Right hindlimb (tissue), 1 donor: ENCODE data around the gene GAS7.
"Not testable (repeated sequence)": the region's sequence is repeated elsewhere in the genome, so short reads cannot be mapped to it uniquely, and the experiment has no call there.

Experiments
- DNase-seq: peaks from one replicate; pipeline ENCODE4 v3.0.0-alpha.2; 2018

The GAS7 gene

DNA sequence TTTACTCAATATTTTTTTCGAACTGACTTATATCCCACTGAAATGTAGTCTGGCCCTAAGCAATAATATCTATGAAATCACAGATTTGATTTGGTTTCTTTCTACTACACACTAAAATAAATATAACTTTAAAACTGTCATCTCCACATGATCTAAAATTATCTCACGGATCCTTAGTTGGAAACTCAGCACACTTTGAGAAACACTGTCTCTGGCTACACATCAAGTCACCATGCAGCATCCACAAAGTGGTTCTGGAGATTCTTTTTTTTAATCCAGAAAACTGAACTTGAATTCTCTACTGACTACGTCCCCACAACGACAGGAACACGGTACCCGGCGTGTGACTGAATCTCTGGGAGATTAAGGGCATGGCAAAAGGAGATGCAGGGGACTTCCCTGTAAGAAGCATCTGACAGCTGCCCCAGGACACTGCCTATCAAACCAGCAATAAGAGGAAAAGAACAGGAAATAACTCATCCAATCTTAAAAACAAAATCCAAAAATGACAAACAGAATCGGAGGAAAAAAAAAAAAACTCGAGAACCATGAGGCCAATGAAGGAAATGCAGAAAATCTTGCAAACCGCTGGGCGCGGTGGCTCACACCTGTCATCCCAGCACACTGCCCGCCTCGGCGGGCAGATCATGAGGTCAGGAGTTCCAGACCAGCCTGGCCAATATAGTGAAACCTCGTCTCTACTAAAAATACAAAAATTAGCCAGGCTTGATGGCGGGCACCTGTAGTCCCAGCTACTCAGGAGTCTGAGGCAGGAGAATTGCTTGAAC is 152.3 kb downstream of the GAS7 start:
- DNase-seq = no peak

DNA sequence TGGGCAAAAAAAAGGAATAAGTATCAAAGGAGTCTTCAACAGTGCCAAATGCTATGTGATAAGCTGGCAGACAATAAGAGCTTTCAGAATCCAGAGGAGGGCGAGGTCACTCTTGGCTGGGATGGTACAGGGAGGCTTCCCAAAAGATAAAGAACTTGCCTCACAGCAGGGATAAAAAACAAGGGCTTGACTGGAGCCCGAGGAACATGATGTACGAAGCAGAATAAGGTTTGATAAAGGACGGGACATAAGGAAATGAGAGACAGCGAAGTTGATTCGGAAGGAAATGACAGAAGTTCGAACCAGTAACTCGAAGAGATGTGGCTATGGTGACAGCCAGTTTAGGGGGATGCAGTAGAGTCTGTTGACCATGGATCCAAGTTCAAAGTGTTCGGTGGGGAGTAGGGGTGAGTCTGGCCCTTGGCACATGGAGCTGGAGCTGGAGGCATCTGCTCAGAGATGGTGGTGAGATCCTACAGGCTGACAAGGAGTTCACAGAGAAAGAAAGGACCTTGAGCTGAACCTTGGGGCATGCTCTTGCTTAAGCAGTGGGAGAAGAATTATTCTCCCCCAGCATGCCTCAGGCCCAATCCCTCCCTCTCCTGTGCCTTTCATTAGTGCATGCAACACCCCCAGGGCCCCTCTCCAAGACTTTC is 155.7 kb downstream of the GAS7 start:
- no peak for DNase-seq

DNA sequence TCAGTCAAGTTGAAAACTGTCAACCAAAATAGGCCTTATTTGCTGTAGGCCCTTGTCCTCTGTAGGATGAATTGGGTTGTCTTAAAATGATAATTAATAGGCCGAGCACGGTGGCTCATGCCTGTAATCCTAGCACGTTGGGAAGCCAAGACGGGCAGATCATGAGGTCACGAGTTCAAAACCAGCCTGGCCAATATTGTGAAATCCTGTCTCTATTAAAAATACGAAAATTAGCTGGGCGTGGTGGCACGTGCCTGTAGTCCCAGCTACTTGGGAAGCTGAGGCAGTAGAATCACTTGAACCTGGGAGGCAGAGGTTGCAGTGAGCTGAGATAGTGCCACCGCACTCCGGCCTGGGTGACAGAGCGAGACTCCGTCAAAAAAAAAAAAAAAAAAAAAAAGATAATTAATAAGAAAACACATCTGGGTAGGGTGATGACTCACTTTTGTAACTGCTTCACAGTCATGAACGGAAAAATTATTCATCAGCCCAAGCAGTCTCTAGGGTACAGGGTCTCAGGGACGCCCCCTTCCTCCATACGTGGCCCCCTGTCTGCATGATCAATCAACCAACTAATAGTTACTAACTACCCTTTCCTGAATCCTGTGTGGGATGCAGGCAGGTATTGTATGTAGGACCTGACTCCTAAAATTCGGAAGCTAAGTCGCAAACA is 156.4 kb downstream of the GAS7 start:
- DNase-seq = no peak

DNA sequence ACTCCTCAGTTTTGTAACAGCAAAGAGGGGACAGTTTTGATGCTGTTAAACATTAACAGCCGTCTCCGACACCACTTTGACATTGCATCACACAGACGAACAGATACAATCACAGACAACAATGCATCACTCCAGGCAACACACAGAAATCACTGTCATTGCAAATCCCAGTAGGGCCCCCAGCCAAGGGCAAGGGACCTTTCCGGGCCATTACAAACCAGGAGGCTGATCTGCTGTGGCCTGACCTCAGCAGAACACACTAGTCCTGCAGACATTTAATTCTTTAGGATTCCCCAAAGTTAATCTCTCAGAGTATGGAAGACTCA is 157.2 kb downstream of the GAS7 start:
- no peak for DNase-seq

DNA sequence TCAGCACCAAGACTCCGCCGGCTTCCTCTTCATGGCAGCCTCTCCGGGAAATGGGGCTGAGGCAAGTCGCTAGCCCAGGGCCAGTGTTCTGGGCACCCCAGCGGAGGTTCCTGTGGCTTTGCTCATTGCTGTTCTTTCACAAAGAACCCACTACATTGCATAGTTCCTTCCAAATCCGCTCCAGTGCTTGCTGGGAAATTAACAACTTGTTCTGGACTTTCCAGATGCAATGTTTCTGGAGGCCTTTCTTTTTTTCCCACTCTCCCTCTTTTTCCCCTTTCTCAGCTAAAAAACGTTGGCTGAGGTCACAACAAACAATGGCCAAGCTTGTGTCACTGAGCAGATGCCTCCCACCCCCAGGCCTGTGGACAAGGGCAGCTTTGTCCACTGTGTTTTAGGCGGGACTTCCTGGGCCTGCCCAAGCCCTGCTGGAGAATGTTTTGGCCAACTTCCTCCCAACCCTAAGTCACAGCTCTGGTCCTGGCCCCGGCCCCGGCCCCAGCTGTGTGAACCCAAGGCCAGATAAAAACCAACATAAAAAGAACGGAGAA is 161.8 kb downstream of the GAS7 start:
- peak; percentile 76 for DNase-seq

DNA sequence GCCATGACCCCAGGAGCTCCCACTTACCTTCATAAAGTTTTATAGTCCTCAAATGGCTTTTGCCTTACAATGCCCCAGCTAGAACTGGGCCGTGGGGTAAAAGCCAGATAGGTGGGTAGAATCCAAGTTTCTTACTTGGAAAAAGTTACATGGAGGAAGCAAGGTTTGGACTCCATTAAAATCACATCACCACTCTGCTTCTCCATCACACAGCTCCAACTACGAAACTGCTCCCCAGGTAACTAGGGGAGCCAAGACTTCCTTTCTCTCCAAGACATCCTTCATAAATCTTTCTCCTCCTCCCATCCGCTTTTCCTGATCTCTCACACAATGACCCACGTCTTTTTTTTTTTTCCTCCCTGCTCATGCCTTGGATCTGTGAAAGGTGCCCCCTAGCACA is 162.5 kb downstream of the GAS7 start:
- peak; percentile 63 for DNase-seq

DNA sequence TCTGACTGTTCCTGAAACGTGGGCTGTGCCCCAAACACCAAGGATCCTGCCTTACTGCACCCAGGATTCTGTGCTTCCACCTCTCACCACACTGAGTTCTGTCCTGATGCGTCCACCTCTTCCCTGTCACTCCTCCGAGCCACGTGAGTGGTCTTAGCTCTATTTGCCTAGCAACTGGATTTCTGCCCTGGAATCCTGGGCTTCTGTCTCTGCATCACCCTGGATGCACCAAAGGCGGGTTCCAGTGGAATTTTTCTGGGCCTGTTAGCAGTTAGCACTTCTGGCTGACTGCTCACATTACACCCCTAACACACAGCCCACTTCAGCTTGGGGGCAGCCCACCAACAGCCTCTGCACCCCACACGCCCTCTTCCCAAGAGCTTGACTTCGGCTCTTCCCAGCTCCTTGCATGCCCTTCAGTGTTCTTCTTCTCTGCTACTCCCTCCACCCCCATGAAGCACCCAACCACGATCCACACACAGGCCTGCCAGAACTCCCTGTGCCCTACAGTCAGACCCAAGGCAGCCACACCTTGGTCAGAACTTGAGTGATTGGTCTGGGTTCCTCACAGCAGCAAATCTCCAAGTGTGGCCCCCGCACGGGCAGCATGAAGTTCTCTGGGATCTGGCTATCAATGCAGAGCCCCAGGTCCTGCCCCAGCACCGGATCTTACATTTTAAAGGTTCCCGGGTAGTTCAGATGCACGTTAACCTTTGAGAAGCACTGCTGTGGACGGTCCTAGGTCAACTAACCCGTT is 163.5 kb downstream of the GAS7 start:
- DNase-seq = peak; percentile 61

DNA sequence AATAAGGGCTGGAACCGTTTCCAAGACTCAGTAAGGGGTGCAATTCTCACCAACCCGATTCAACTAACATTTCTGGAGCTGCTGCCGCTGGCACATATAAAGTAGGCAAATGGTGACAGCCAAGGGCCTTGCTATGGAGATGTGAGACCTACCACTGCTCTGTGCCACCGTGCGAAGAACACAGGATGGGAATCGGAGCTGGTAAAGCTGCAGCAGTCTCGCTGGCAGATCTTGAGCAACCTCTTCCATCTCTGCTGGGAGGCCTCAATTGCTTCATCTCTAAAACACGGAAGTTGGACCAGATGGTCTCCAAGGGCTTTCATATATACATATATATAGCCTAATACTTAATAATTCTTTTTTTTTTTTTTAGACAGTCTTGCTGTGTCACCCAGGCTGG is 164.4 kb downstream of the GAS7 start:
- no peak for DNase-seq

DNA sequence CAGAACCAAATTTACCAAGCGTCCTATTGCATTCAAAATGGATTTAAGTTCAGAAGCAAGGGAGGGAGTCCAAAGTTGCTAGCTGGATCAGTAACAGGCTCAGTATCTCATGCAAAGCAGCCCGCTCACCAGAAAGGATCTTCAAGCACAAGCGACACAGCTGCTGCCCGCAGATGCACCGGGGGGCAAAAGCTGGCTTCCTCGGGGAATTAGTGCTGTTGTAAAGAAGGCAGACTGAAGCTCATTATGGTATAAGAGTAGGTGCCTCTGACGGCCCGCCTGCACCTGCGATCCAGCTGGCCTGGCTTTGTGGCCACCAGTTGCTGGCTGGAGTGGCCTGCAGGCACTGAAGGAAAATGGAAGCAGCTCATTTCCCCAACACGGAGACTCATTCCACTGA is 165.0 kb downstream of the GAS7 start:
- DNase-seq = peak; percentile 61

DNA sequence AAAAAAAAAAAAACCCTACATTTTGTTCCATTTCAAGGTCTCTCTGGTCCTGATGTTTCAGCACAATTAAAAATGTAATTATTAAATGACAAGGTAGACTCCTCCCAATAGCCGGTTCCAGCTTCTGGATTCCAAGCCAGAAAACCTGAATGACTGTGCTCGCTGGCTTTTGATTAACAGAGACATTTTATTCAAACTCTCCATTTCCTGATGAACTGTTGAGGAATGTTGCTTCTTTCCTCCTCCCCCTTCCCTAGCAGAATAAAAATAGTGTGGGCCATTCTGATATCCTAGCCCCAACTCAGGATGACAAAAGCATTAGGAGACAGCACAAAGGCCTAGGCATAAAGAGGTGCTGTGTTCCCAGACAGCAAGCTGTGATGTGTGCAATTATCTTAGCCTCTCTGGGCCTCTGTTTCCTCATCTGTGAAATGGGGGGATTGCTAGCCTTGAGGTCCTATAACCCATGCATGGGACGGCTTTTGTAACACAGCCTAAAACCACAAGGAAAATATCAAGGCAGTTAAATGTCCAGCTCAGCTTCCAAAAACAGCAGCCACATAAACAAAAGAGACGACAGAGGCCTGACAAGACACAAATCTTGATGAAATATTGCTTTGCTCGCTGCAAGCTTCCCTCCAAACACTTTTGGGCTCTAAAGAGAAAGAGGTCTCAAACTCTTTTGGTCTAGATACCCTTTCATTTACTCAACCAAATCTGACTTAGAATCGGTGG is 166.1 kb downstream of the GAS7 start:
- DNase-seq = no peak

DNA sequence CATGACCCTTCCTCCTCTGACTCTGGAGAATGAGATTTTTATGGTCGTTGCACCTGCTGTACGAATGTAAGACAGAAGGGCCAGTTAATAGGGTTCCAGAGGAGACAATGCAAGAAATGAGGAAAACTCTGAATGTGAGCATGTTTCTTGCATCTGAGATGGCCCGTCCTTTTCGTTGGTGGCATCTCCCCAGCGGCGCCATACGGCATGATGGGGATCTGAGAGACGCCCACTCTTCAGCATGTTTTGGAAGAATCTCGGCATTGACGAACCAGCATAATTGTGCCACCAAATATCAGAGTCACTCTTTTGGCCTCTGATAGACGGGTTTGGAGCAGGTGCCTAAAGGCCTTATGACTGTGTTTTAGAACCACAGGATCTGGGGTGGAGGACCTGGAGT is 166.8 kb downstream of the GAS7 start:
- no peak for DNase-seq

DNA sequence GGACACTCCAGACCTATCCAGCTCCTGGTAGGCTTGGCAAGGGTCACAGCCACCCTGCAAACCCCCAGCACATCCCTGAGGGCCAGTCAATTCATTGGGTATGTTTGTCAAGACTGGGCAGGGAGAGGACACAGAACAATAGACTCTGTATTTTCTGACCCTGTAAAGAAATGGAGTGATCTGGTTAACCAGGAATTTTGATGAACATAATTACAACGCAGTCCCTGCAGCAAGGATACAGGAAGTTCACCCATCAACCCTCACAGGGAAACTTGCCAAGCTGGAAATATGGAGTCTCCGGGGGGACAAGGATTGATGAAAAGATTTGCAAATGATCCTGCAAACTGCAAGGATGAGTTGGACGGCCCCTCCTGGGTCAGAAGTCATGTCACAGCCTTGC is 167.3 kb downstream of the GAS7 start:
- no peak for DNase-seq

DNA sequence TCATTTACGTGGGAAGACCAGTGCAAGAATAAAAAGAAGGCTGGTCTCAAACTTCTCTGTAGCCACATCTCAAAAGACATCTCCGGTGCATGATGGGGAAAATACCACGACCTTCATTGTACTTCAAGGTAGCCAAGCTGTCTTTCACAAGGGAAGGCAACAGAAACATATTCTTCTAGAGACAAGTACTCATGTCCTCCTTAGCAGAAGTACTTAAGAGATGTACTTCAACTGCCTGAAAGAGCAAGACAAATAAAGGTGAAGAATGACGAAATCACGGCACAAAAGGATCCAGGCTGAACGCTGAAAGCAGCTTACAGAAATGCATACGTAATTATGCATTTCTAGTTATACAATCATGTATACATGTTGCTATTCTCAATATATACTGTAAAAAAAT is 169.3 kb downstream of the GAS7 start:
- no peak for DNase-seq

DNA sequence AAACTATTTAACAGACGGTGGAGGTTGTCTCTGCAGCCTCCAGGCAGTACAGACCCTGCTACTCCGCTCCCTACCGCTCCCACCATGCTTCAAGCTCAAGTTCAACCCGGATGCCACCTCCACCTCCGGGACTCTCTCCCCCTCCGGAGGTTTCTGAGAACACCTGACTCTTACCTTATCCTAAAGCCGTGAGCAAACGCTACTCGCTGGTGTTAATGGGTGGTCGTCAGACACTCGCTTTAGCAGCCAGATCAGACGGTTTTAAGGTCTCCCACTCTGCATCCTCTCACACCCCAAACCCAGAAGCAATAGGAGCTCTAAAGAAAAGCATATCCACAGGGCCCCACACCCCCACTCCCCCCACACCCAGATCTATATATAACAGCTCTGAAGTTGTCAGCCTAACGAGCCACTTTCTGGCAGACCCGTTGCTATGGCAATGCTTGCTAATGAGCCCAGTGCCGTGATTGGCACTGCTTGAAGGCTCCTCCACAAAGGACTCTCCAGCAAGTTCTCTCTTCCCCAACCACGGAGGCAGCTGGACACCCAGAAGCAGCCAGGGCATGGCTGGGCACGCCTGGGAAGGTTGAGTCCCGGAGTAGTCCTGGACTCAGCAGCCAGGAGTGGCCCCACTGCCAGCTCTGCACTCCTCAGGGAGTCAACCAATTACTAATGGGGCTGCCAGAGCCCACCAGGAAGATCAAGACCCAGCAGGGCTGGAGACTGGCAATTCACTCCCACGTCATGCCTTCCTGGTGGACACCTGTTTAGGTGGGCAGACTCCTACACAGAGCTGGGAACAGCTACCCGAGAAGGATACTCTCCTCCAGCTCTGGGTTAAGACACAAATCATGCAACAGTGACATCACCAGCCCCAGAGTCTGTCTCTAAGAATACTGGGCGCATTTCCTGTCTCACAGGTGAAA is 172.2 kb downstream of the GAS7 start:
- no peak for DNase-seq

DNA sequence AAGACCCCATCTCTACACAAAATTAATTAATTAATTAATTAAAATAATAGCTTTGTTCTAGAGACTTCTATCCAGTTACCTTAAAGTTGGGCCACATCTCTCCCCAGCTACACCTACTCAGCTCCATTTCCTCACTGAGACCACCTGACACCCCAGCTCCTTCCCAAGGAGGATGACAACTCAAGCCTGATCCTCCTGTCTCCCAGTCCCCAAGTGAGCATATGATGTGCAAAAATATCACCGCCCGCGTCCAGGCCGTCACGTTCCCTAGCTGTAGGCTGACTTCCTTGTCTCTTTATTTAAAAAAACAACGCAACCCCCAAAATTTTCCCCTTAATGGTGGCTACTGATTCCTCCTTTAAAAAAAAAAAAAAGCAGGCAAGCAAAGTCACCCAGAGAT is 173.2 kb downstream of the GAS7 start:
- DNase-seq = no peak

DNA sequence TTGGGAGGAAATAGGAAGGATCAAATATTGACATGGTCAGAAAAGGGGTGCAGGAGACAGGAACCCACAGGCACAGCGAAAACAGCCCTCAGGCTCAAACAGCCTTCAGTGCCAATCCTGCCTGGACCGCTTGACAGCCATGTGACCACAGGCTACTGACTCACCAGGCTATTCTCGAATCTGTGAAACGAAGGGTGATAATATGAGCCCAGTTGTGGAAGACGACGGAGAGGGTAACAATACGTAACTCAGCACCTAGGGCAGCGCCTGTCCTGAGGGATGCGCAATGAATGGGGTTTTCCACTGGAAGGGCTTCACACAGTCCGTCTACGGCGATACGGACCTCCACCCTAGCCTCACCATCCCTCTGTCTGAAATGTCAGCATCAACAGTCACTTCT is 176.0 kb downstream of the GAS7 start:
- DNase-seq = no peak

DNA sequence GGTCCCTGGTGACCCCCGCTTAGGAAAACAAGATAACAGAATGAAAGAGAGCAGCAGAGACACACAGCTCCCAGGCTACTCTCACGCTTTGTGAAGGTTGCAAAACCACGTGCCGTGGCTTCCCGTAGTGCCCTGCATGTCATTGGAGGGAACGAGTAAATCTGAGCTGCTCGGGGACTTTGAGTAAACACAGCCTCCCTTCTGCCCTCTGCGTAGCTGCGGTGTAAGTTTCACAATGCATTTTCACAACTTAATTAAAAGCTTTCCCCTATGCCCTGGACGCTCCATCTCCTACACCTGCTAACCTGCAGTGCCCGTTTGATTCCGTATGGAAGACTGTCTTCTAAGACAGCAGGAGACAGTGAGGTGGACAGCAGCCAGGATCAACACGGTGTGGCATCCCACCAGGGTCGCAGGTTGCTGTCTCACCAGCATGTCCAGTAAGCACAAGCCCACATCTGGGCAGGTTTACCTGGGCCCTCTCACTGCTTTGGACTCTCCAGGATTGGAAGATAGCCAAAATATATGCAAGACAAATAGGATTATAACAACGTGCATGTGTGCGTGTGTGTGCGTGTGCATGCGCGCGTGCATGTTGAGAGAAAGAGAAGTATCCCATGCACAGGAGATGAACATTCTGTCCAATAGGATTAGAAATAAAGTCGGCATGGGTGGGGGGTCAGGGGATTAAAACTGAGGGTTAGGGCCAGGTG is 177.0 kb downstream of the GAS7 start:
- DNase-seq = no peak

DNA sequence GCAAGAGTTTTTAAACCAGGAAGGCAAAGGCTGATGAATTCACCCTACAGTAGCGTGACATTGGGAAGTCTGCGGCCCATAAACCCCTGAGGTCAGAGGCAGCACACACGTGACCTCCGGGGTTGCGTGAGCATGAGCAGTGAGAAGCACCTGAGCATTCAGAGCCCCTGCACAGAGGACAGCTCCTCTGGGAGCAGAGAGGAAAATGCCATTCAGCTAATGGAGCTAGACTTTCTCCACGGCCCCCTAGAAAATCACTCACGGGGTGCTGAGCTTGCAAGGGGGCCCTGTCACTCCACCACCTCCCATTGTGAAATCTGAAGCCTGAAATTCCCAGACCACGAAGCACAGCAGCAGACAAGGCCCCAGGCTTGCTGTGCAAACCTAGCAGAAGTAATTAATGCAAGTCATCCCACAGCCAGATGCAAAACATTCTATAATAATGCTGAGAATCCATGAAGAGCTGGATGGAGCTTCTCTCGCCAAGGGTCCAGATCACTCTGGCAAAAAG is 178.4 kb downstream of the GAS7 start:
- no peak for DNase-seq

DNA sequence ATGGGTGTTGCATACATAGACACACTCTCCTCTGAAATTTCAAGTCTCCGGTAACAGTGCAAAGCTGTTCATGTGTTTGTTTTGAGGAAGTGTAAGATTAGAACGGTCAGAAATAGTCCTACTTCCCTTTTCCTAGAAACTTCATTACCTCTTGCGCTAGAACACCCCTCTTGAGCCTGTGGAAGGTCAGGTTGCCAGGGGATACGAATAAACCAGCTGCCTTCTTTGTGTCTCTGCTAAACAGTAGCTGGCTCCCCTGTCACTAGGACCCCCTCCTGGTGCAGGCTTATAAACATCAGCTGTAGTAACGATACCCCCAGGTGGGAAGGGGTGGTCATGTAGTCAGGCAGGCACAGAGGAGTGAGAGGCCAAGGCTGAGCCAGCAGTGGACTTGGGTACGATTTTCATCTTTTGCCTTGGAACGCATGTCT is 179.9 kb downstream of the GAS7 start:
- peak; percentile 34 for DNase-seq

DNA sequence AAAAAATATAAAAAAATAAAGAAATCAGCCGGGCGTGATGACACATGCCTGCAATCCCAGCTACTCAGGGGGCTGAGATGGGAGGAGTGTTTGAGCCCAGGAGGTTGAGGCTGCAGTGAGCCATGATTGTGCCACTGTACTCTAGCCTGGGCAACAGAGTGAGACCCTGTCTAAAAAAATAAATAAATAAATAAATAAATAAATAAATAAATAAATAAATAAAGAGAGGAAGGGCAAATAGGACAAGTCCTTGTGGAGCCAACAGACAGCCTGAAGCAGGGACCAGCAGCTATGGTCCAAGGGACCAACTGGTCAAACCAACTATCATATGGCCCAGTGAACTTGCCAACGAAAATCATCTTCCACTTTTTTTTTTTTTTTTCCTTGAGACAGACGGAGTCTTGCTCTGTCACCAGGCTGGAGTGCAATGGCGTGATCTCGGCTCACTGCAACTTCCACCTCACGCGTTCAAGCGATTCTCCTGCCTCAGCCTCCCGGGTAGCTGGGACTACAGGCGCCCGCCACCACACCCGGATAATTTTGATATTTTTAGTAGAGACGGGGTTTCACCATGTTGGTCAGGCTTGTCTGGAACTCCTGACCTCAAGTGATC is 181.3 kb downstream of the GAS7 start:
- not testable (repeated sequence) for DNase-seq
